Measurements from ENCODE around the gene ETNK1. TPM values are rescaled to one million over a fixed set of nuclear protein-coding genes. Genes with fewer than 3 reads are reported as not detected.
"Not testable (repeated sequence)": the region's sequence is repeated elsewhere in the genome, so short reads cannot be mapped to it uniquely, and the experiment has no call there.

The ETNK1 gene
- total and polyA plus RNA-seq, 2 donors = 49.2 to 63.8 TPM

GRCh38 chr12:22598141-22598762 lies 26.7 kb upstream of the ETNK1 start:
- no peaks in the 10 kb centered on the region for H3K27me3 ChIP-seq (ENCODE audit: control insufficient read depth in 2 of 2, insufficient read depth in 1 of 2, low read length in 1 of 2)
- H3K9me3 ChIP-seq (ENCODE audit: control insufficient read depth in 2 of 2, insufficient read depth in 1 of 2, low read length in 1 of 2) = no peaks in the 10 kb centered on the region
- H3K27ac ChIP-seq (ENCODE audit: low read depth in 1 of 2, low read length in 1 of 2) = no peak overlapping the region
- no peak overlapping the region for H3K4me3 ChIP-seq (ENCODE audit: low read length in 2 of 2)
- H3K36me3 ChIP-seq (ENCODE audit: control insufficient read depth in 2 of 2, insufficient read depth in 2 of 2, low read length in 1 of 2) = no peaks in the 10 kb centered on the region
- WGBS = 62% methylated on average over 2 of the region's 2 CpGs
- no peak for DNase-seq (ENCODE audit: low read depth in 6 of 9, low spot score in 9 of 9)
- H3K4me1 ChIP-seq (ENCODE audit: control insufficient read depth in 2 of 2, insufficient read depth in 2 of 2, low read length in 2 of 2) = no peaks in the 10 kb centered on the region

- no peak overlapping the region for H3K4me3 ChIP-seq (ENCODE audit: low read length in 2 of 2)
- no peaks in the 10 kb centered on the region for H3K9me3 ChIP-seq (ENCODE audit: control insufficient read depth in 2 of 2, insufficient read depth in 1 of 2, low read length in 1 of 2)
- no peaks in the 10 kb centered on the region for H3K4me1 ChIP-seq (ENCODE audit: control insufficient read depth in 2 of 2, insufficient read depth in 2 of 2, low read length in 2 of 2)
- DNase-seq (ENCODE audit: low read depth in 6 of 9, low spot score in 9 of 9) = no peak
- no peak overlapping the region for H3K27ac ChIP-seq (ENCODE audit: low read depth in 1 of 2, low read length in 1 of 2)
- 98% methylated on average over 4 of the region's 4 CpGs for WGBS
- H3K36me3 ChIP-seq (ENCODE audit: control insufficient read depth in 2 of 2, insufficient read depth in 2 of 2, low read length in 1 of 2) = no peaks in the 10 kb centered on the region
- no peaks in the 10 kb centered on the region for H3K27me3 ChIP-seq (ENCODE audit: control insufficient read depth in 2 of 2, insufficient read depth in 1 of 2, low read length in 1 of 2)
These were observed 26.2 kb upstream of the ETNK1 start for GRCh38 chr12:22598763-22599161.

- no peak overlapping the region for H3K27ac ChIP-seq (ENCODE audit: low read depth in 1 of 2, low read length in 1 of 2)
- no peaks in the 10 kb centered on the region for H3K27me3 ChIP-seq (ENCODE audit: control insufficient read depth in 2 of 2, insufficient read depth in 1 of 2, low read length in 1 of 2)
- H3K4me3 ChIP-seq (ENCODE audit: low read length in 2 of 2) = no peak overlapping the region
- no peaks in the 10 kb centered on the region for H3K9me3 ChIP-seq (ENCODE audit: control insufficient read depth in 2 of 2, insufficient read depth in 1 of 2, low read length in 1 of 2)
- no peaks in the 10 kb centered on the region for H3K4me1 ChIP-seq (ENCODE audit: control insufficient read depth in 2 of 2, insufficient read depth in 2 of 2, low read length in 2 of 2)
- WGBS = 97% methylated on average over 4 of the region's 4 CpGs
- H3K36me3 ChIP-seq (ENCODE audit: control insufficient read depth in 2 of 2, insufficient read depth in 2 of 2, low read length in 1 of 2) = no peaks in the 10 kb centered on the region
- no peak for DNase-seq (ENCODE audit: low read depth in 6 of 9, low spot score in 9 of 9)
These were observed 24.8 kb upstream of the ETNK1 start for GRCh38 chr12:22600181-22600580.

- DNase-seq (ENCODE audit: low read depth in 6 of 9, low spot score in 9 of 9) = no peak
- no peaks in the 10 kb centered on the region for H3K36me3 ChIP-seq (ENCODE audit: control insufficient read depth in 2 of 2, insufficient read depth in 2 of 2, low read length in 1 of 2)
- H3K4me1 ChIP-seq (ENCODE audit: control insufficient read depth in 2 of 2, insufficient read depth in 2 of 2, low read length in 2 of 2) = no peaks in the 10 kb centered on the region
- H3K27ac ChIP-seq (ENCODE audit: low read depth in 1 of 2, low read length in 1 of 2) = no peak overlapping the region
- no peak overlapping the region for H3K4me3 ChIP-seq (ENCODE audit: low read length in 2 of 2)
- WGBS = 89% methylated on average over 4 of the region's 4 CpGs
- H3K9me3 ChIP-seq (ENCODE audit: control insufficient read depth in 2 of 2, insufficient read depth in 1 of 2, low read length in 1 of 2) = no peaks in the 10 kb centered on the region
- no peaks in the 10 kb centered on the region for H3K27me3 ChIP-seq (ENCODE audit: control insufficient read depth in 2 of 2, insufficient read depth in 1 of 2, low read length in 1 of 2)
These were observed 15.5 kb upstream of the ETNK1 start for GRCh38 chr12:22609501-22609900.

GRCh38 chr12:22610131-22610530 lies 14.8 kb upstream of the ETNK1 start:
- no peaks in the 10 kb centered on the region for H3K4me1 ChIP-seq (ENCODE audit: control insufficient read depth in 2 of 2, insufficient read depth in 2 of 2, low read length in 2 of 2)
- DNase-seq (ENCODE audit: low read depth in 6 of 9, low spot score in 9 of 9) = no peak
- no peak overlapping the region for H3K27ac ChIP-seq (ENCODE audit: low read depth in 1 of 2, low read length in 1 of 2)
- no peaks in the 10 kb centered on the region for H3K27me3 ChIP-seq (ENCODE audit: control insufficient read depth in 2 of 2, insufficient read depth in 1 of 2, low read length in 1 of 2)
- 7% methylated on average over 3 of the region's 3 CpGs for WGBS
- H3K36me3 ChIP-seq (ENCODE audit: control insufficient read depth in 2 of 2, insufficient read depth in 2 of 2, low read length in 1 of 2) = no peaks in the 10 kb centered on the region
- H3K9me3 ChIP-seq (ENCODE audit: control insufficient read depth in 2 of 2, insufficient read depth in 1 of 2, low read length in 1 of 2) = no peaks in the 10 kb centered on the region
- no peak overlapping the region for H3K4me3 ChIP-seq (ENCODE audit: low read length in 2 of 2)

- H3K4me1 ChIP-seq (ENCODE audit: control insufficient read depth in 2 of 2, insufficient read depth in 2 of 2, low read length in 2 of 2); H3K27me3 ChIP-seq (ENCODE audit: control insufficient read depth in 2 of 2, insufficient read depth in 1 of 2, low read length in 1 of 2); H3K4me3 ChIP-seq (ENCODE audit: low read length in 2 of 2); H3K9me3 ChIP-seq (ENCODE audit: control insufficient read depth in 2 of 2, insufficient read depth in 1 of 2, low read length in 1 of 2); DNase-seq (ENCODE audit: low read depth in 6 of 9, low spot score in 9 of 9); H3K36me3 ChIP-seq (ENCODE audit: control insufficient read depth in 2 of 2, insufficient read depth in 2 of 2, low read length in 1 of 2); H3K27ac ChIP-seq (ENCODE audit: low read depth in 1 of 2, low read length in 1 of 2): not testable (repeated sequence)
- 92% methylated on average over 6 of the region's 6 CpGs for WGBS
These were observed 12.1 kb upstream of the ETNK1 start for GRCh38 chr12:22612822-22613221.

- 94% methylated on average over 2 of the region's 2 CpGs for WGBS
- no peak overlapping the region for H3K27ac ChIP-seq (ENCODE audit: low read depth in 1 of 2, low read length in 1 of 2)
- DNase-seq (ENCODE audit: low read depth in 6 of 9, low spot score in 9 of 9) = no peak
- no peaks in the 10 kb centered on the region for H3K27me3 ChIP-seq (ENCODE audit: control insufficient read depth in 2 of 2, insufficient read depth in 1 of 2, low read length in 1 of 2)
- no peak overlapping the region for H3K4me3 ChIP-seq (ENCODE audit: low read length in 2 of 2)
- H3K36me3 ChIP-seq (ENCODE audit: control insufficient read depth in 2 of 2, insufficient read depth in 2 of 2, low read length in 1 of 2) = no peaks in the 10 kb centered on the region
- peaks cover 0 to 4% of the 10 kb centered on the region in 2 donors for H3K9me3 ChIP-seq (ENCODE audit: control insufficient read depth in 2 of 2, insufficient read depth in 1 of 2, low read length in 1 of 2)
- no peaks in the 10 kb centered on the region for H3K4me1 ChIP-seq (ENCODE audit: control insufficient read depth in 2 of 2, insufficient read depth in 2 of 2, low read length in 2 of 2)
These were observed 8.9 kb upstream of the ETNK1 start for GRCh38 chr12:22615963-22616501.

- H3K9me3 ChIP-seq (ENCODE audit: control insufficient read depth in 2 of 2, insufficient read depth in 1 of 2, low read length in 1 of 2) = peaks cover 0 to 4% of the 10 kb centered on the region in 2 donors
- H3K27me3 ChIP-seq (ENCODE audit: control insufficient read depth in 2 of 2, insufficient read depth in 1 of 2, low read length in 1 of 2) = no peaks in the 10 kb centered on the region
- no peak for DNase-seq (ENCODE audit: low read depth in 6 of 9, low spot score in 9 of 9)
- 95% methylated on average over 2 of the region's 2 CpGs for WGBS
- H3K36me3 ChIP-seq (ENCODE audit: control insufficient read depth in 2 of 2, insufficient read depth in 2 of 2, low read length in 1 of 2) = no peaks in the 10 kb centered on the region
- no peak overlapping the region for H3K27ac ChIP-seq (ENCODE audit: low read depth in 1 of 2, low read length in 1 of 2)
- no peak overlapping the region for H3K4me3 ChIP-seq (ENCODE audit: low read length in 2 of 2)
- no peaks in the 10 kb centered on the region for H3K4me1 ChIP-seq (ENCODE audit: control insufficient read depth in 2 of 2, insufficient read depth in 2 of 2, low read length in 2 of 2)
These were observed 7.3 kb upstream of the ETNK1 start for GRCh38 chr12:22617630-22618029.

- H3K36me3 ChIP-seq (ENCODE audit: control insufficient read depth in 2 of 2, insufficient read depth in 2 of 2, low read length in 1 of 2) = no peaks in the 10 kb centered on the region
- H3K27ac ChIP-seq (ENCODE audit: low read depth in 1 of 2, low read length in 1 of 2) = peak overlapping the region; percentile 83 to 97
- no peaks in the 10 kb centered on the region for H3K27me3 ChIP-seq (ENCODE audit: control insufficient read depth in 2 of 2, insufficient read depth in 1 of 2, low read length in 1 of 2)
- peaks cover 3 to 5% of the 10 kb centered on the region in 2 donors for H3K4me1 ChIP-seq (ENCODE audit: control insufficient read depth in 2 of 2, insufficient read depth in 2 of 2, low read length in 2 of 2)
- WGBS = 39% methylated on average over 10 of the region's 10 CpGs
- H3K9me3 ChIP-seq (ENCODE audit: control insufficient read depth in 2 of 2, insufficient read depth in 1 of 2, low read length in 1 of 2) = no peaks in the 10 kb centered on the region
- no peak for DNase-seq (ENCODE audit: low read depth in 6 of 9, low spot score in 9 of 9)
- H3K4me3 ChIP-seq (ENCODE audit: low read length in 2 of 2) = peak overlapping the region; percentile 81 to 83
These were observed 462 bp upstream of the ETNK1 start for GRCh38 chr12:22624548-22624869.
